ENCODE data around the gene CPVL. TPM values are rescaled to one million over a fixed set of nuclear protein-coding genes. Genes with fewer than 3 reads are reported as not detected.

CPVL gene
- total RNA-seq, 1 experiment from 2014 or later: 26.9 TPM

DNA sequence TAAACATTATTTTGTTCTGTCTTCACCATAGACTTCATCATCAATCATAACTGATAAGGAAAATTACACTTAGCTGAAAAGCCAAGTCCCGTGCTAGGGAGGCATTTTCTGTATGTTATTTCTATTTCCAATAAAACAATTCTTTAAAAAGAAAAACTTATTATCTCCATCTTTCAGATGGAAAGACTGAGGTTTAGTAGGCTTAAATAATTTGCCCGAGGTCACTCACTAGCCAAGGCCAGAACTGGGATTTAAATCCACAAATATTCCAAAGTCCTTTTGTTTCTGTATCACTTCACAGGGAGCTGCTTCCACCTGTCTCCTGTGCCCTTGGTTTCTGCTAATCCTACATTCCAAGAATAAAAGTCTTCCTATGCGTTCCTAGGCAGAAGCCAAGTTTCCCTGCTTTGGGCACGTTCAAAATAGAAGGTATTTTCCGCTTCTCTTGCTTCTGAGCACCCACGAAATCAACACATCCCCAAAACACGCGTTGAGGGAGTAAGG, 732 bp downstream of the CPVL start:
- H3K23me2 ChIP-seq (ENCODE audit: insufficient read length, low read depth, low read length, poor library complexity, severe bottlenecking): peaks cover 11% of the 10 kb centered on the region
- no peak overlapping the region for H4K91ac ChIP-seq (ENCODE audit: insufficient read length, low read depth, low read length)
- H3K79me2 ChIP-seq (ENCODE audit: insufficient read depth, low read length): no peaks in the 10 kb centered on the region; the same call in 1 of the 2 replicates
- H3K9me3 ChIP-seq (ENCODE audit: control insufficient read depth, low read depth, low read length): no peaks in the 10 kb centered on the region
- no peak overlapping the region for H3K14ac ChIP-seq (ENCODE audit: insufficient read depth, low read length)
- no peak overlapping the region for H2BK12ac ChIP-seq (ENCODE audit: insufficient read length, low read depth, low read length)
- H3K56ac ChIP-seq (ENCODE audit: insufficient read length, low read depth, low read length): no peak overlapping the region
- H2BK5ac ChIP-seq (ENCODE audit: insufficient read length, low read length): no peak overlapping the region
- H3K23ac ChIP-seq (ENCODE audit: insufficient read length, low read depth, low read length): no peak overlapping the region
- H4K5ac ChIP-seq (ENCODE audit: insufficient read length, low read depth, low read length): no peak overlapping the region
- DNase-seq: no peak
- H3K9ac ChIP-seq (ENCODE audit: extremely low read depth, insufficient read length, low read length): peak overlapping the region; percentile 51
- no peak overlapping the region for H3T11ph ChIP-seq (ENCODE audit: low read length)
- H4K8ac ChIP-seq (replicated peaks; ENCODE audit: insufficient read length, low read depth, low read length): no peak overlapping the region
- Mint-ChIP-seq H3K4me3 (peak overlapping the region; percentile 89 to 95), H3K27ac (no peak overlapping the region), H3K4me1 (peaks cover 19 to 23% of the 10 kb centered on the region in 2 experiments), H3K9me3 (no peaks in the 10 kb centered on the region), H3K27me3 (ENCODE audit: low read depth) (peaks cover 32% of the 10 kb centered on the region), H3K36me3 (ENCODE audit: insufficient read depth in 1 of 3, low read depth in 3 of 3) (no peaks in the 10 kb centered on the region)
- no peak overlapping the region for H2BK120ac ChIP-seq (ENCODE audit: low read depth, low read length, poor library complexity, severe bottlenecking)
- H3K4me1 ChIP-seq (ENCODE audit: insufficient read depth, low read length): no peaks in the 10 kb centered on the region
- H3K79me1 ChIP-seq (ENCODE audit: insufficient read depth, low read depth, low read length, poor library complexity, severe bottlenecking): no peaks in the 10 kb centered on the region
- no peak for TF ChIP-seq CTCF (conservative IDR thresholded peaks at IDR 0.05)
- no peaks in the 10 kb centered on the region for H4K20me1 ChIP-seq (ENCODE audit: control insufficient read depth, insufficient read depth, insufficient read length)
- H3K27me3 ChIP-seq (ENCODE audit: insufficient read depth, low read length): no peaks in the 10 kb centered on the region; the same call in 1 of the 2 replicates
- H3K27ac ChIP-seq (ENCODE audit: insufficient read length, low read depth, low read length): no peak overlapping the region
- no peak overlapping the region for H3K4ac ChIP-seq (ENCODE audit: low read depth, low read length)
- H2AK5ac ChIP-seq (ENCODE audit: insufficient read length, low read length): no peak overlapping the region
- no peak overlapping the region for H3K18ac ChIP-seq (ENCODE audit: insufficient read length, low read depth, low read length)
- H2AFZ ChIP-seq (ENCODE audit: low read length): peak overlapping the region; percentile 40
- no CpG with 5 or more reads among the region's 8 CpGs for WGBS (ENCODE audit: extremely low coverage, insufficient read length, low lambda C conversion rate)
- no peak overlapping the region for H2BK20ac ChIP-seq (ENCODE audit: low read depth, low read length, poor library complexity, severe bottlenecking)
- H3K4me2 ChIP-seq (ENCODE audit: insufficient read depth, insufficient read length, low read length): peak overlapping the region; percentile 74
- no peak overlapping the region for H2BK15ac ChIP-seq (ENCODE audit: low read depth, low read length)

Data from H9 (cell line).